ENCODE results near the gene OR10J4.
"Not testable (repeated sequence)": the region's sequence is repeated elsewhere in the genome, so short reads cannot be mapped to it uniquely, and the experiment has no call there.

The OR10J4 gene

GRCh38 chr1:159431904-159432303 lies at the start of gene OR10J4:
OR10J4 (plus strand) TSS chr1:159432204.
- no peak for DNase-seq (ENCODE audit: low spot score)

- DNase-seq (ENCODE audit: low spot score) = no peak
Measured at GRCh38 chr1:159406821-159407220, 25.2 kb upstream of the OR10J4 start.

- no peak for DNase-seq (ENCODE audit: low spot score)
Measured at GRCh38 chr1:159408862-159409400, 23.1 kb upstream of the OR10J4 start.

- DNase-seq (ENCODE audit: low spot score) = peak; percentile 25
Measured at GRCh38 chr1:159421821-159422220, 10.2 kb upstream of the OR10J4 start.

GRCh38 chr1:159428536-159428935 lies 3.5 kb upstream of the OR10J4 start:
- no peak for DNase-seq (ENCODE audit: low spot score)

- DNase-seq (ENCODE audit: low spot score) = no peak
Measured at GRCh38 chr1:159429074-159429861, 2.7 kb upstream of the OR10J4 start.

GRCh38 chr1:159430985-159431384 lies 1.0 kb upstream of the OR10J4 start:
- no peak for DNase-seq (ENCODE audit: low spot score)

GRCh38 chr1:159436469-159436868 lies 4.5 kb downstream of the OR10J4 start:
- DNase-seq (ENCODE audit: low spot score) = no peak

GRCh38 chr1:159439422-159439821 lies 7.4 kb downstream of the OR10J4 start, which contains the start of gene OR10J1:
OR10J1 (plus strand) TSS chr1:159439722; CDS start chr1:159439792, 70 bp downstream.
- DNase-seq (ENCODE audit: low spot score) = no peak

GRCh38 chr1:159441360-159441759 lies 9.4 kb downstream of the OR10J4 start:
- no peak for DNase-seq (ENCODE audit: low spot score)

- DNase-seq (ENCODE audit: low spot score) = no peak
Measured at GRCh38 chr1:159442428-159442827, 10.4 kb downstream of the OR10J4 start.

GRCh38 chr1:159443066-159443750 lies 11.2 kb downstream of the OR10J4 start:
- no peak for DNase-seq (ENCODE audit: low spot score)

- no peak for DNase-seq (ENCODE audit: low spot score)
Measured at GRCh38 chr1:159444511-159444910, 12.5 kb downstream of the OR10J4 start.

- no peak for DNase-seq (ENCODE audit: low spot score)
Measured at GRCh38 chr1:159448181-159448580, 16.2 kb downstream of the OR10J4 start.

GRCh38 chr1:159449605-159450004 lies 17.6 kb downstream of the OR10J4 start:
- DNase-seq (ENCODE audit: low spot score) = not testable (repeated sequence)

- no peak for DNase-seq (ENCODE audit: low spot score)
Measured at GRCh38 chr1:159459551-159459950, 27.5 kb downstream of the OR10J4 start.

GRCh38 chr1:159465191-159465603 lies 33.2 kb downstream of the OR10J4 start:
- DNase-seq (ENCODE audit: low spot score) = no peak

- DNase-seq (ENCODE audit: low spot score) = no peak
Measured at GRCh38 chr1:159468321-159468720, 36.3 kb downstream of the OR10J4 start.

GRCh38 chr1:159469921-159470533 lies 38.0 kb downstream of the OR10J4 start:
- DNase-seq (ENCODE audit: low spot score) = no peak

GRCh38 chr1:159473335-159473734 lies 41.3 kb downstream of the OR10J4 start:
- no peak for DNase-seq (ENCODE audit: low spot score)

GRCh38 chr1:159474926-159475325 lies 42.9 kb downstream of the OR10J4 start:
- DNase-seq (ENCODE audit: low spot score) = no peak

Data from NAMALWA (cell line).